HG03135 (cell line): Measurements from ENCODE around the gene MAN1C1.

Source experiments
- ATAC-seq: cut with Tn5 transposase; IDR thresholded peaks from one replicate; pipeline ENCODE4 v1.9.1; 2021; ENCODE audit warnings: mild to moderate bottlenecking, moderate library complexity; ENCODE audit not compliant: unreplicated experiment

The MAN1C1 gene

DNA sequence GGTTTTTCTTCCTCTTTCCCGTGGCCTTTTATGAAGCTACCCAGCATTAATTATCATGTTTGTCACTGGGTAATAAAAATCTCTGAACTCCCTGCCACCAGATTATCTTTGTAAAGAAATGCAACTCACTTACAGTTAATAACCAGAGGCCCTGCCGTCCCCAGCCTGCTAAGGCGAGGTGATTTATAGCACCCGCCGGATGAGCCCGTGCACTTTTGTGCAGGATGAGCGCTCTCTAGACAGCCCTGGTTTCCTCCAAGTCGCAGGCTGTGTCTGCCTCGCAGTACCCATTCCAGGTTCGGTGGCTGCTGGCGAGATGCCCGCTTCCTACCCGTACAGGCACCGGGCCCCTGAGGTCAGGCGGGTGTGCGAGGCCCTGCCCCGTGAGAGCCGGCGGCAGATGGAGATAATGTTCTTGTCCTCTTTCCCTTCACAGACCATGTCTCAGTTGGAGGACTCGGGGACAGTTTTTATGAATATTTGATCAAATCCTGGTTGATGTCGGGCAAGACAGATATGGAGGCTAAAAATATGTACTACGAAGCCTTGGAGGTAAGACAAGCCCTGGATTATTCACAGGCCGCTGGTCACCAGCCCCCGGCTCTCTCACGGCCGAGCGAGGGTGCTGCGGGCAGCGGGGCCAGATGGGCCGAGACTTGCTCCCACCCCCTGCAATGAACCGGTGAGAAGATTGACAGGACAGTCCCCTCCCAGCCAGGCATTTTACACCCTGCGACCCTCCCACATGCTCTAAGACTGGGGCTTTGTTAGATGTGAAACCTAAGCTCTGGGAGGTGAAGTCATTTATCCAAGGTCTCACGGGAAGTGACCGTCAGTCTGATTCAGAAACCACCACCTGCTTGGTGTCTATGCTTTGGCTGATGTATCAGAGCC is 154.9 kb downstream of the MAN1C1 start:
- ATAC-seq: no peak

DNA sequence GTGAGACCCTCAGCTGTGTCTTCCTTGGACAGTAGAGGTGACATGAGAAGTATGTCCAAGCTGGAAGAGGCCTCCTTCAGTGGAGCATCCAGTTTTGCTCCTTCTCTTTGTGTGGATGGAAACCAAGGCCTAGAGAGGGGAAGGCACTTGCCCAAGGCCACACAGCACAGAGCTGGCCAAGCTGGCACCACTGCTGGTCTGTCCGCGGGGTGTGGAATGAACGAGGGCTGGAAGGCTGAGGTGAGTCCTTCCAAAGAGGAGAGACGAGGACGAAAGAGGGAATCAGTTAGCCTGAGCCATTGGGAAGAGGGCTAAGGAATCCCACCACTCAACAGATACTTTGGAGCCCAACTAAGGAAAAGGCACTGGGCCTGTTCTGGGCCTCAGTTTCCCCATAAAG is 155.6 kb downstream of the MAN1C1 start:
- ATAC-seq: no peak

DNA sequence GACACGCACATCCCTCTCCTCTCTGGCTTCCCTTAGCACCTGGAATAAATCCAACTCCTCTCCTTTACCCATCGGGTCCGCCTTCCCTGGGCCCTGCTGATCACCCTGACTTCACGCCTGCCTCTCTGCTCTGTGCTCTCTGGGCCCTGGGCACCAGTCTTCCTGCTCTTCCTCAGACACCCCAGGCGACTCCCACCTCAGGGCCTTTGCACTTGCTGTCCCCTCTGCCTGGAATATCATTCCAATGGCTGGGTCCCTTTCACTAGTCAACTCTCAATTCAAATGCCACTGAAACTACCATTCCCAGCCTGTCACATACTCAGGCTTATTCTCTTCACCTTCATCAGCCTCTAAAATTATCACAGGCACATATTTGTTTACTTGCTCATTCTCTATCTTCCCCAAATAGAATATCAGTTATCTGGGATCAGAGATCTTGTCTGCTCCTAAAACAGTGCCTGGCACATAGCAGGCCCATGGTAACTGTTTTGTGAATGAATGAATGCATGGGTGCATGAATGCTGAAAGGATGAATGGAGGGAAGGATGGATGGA is 156.2 kb downstream of the MAN1C1 start:
- ATAC-seq: no peak

DNA sequence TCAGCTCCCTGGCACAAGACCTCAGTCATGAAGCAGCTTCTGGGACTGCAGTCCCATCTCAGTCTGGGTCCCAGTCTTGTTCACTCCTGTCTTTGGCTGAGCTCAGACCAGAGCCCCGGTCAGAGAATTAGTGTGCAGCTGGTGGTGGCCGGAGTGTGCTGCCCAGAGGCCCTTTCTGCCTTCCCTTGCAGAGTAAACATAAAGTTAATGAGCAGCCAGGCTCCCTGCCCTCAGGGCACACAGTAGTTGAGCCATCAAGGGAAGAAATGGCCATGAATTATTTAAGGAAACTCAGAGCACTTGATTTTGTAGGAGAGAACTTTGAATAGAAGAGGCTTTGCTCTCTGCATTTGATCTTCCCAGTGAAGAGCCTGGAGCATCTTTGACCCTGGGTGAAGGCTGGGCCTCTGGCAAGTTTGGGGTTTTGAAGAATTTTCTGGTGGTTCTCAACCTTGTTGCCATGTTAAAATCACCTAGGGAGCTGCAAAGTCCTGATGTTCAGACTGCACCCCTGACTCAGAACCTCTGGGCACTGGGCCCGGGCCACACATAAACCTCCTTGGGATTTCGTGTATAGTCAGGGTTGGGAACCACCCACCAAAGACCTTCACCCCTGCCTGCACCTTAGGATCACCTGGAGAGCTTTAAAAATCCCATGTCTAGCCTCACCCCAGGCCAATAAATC is 157.0 kb downstream of the MAN1C1 start:
- ATAC-seq: no peak

DNA sequence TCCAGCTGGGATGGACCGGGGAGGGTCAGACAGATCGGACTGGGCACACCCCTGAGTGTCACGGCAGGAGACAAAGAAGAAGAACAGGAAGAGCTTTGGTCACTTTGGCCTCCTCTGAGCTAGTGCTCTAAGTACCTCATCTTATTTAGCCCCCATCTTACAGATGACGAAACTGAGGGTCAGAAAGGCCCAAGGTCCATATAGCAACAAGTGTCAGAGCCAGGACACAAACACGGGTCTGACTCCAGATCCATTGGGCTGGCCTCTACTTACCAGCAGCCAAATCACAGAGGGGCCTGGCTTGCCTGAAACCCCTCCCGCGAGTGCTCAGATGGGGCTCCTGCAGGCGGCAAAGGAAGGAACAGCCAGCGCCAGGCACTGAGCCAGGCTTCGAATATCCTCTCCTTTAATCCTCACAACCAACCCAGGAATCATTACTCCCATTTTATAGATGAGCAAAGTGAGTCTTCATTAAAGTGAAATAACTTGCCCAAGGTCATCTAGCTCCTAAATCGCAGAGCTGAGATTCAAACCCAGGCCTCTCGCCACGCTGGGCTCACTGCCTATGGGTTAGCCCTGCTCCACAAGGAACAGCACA is 157.7 kb downstream of the MAN1C1 start:
- no peak for ATAC-seq

DNA sequence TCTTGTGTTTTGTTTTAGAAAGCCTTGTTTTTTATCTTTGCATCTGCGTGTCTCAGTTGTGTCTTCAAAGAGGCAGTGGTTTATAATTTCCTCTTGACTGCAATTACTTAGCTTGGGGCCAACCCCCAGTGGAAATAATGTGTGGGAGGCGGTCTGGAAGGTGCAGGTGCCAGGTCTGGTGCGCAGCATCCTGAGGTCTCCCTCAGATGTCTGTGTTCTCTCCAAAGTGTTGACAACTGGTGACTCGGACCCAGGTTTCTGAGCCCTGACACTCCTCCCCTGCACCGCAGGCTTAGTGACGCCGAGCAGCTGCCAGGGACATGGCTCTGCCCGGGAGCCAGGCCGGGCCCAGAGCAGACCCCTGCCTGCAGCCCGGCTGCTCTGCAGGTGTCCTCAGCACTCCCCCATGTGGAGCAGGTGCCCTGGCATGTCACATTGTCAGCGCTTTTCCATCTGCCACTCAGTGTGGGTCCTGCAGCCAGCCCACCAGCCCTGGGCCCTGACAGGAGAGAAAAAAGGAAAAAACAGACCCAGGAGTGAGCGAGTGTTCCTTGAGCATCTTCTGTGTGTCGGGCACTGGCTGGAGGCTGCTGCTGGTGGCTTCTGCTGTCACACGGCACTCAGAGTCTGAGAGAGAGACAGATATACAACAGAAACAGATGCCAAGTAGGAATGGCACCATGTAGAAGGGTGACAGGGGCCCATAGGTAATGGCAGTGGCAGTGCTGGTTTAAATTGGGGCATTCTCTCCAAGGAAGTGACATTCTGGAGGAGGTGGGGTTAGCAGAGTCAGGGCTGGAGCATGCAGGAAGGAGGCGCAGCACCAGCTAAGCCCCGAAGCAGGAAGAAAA is 158.6 kb downstream of the MAN1C1 start:
- no peak for ATAC-seq

DNA sequence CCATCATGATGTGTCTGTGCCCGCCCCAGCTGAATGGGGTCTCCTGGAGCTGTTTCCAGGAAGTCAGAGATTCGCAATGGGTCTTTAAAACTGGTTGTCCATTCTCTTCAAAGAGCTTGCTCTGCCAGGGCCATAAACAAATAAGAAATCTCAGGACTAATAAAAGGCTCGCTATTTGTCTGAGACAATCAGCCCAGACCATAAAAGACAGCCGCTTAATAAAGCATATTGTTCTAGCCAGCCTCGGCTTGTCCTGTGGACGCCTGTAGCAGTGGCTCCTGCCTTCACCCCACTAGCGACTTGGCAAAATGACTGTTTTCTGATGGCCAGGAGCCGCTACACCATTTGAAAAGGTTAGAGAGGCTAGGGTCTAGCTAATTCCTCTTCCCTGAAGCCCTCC is 162.8 kb downstream of the MAN1C1 start:
- ATAC-seq: no peak

DNA sequence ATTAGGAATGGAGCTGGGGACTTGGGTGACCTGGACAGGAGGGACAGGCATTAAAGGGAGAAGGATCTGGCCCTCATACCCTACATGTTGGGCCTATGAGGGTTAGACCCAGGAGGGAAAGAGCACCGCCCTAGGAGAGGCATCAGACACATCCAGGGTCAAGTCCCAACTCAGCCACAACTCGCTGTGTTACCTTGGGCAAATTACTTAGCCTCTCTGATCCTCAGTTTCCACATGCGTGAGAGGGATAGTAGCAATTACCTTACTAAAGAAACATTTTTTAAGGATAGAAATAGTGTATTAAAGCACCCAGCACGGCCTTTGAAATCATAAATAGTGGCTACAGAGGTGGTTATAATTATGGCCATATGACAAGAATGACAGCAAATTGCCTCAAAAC is 163.3 kb downstream of the MAN1C1 start:
- no peak for ATAC-seq

DNA sequence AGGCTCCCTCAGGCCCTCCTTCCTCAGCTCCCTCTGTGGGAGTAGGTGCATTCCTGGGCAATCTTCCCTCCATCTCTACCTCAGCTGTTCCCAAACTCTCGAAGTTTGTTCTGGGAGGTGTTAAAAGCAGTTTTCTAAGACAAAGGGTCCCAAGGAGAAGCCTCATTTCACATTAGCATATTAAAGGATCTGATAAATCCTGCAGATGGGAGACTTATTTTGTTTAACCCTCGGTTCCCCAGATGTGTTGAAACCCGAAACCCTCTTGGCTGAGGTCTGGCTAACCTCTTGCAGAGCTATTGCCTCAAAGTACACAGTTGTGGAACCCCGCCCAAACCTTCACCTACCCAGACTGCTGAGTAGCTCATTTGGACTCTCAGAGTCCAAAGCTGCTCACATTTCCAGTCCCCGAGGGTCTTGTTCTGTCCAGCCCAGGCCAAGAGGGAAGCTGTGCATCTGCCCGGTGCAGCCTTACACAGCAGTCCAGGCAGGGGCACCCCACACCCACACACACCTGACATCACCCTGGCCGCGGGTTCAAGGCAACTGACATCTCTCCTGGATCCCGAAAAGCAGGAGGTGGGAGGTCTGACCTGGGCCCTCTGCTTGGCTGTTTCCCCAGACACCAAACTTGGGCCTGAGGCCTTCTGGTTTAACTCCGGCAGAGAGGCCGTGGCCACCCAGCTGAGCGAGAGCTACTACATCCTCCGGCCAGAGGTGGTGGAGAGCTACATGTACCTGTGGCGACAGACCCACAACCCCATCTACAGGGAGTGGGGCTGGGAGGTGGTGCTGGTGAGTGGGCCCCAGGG is 163.9 kb downstream of the MAN1C1 start:
- no peak for ATAC-seq

DNA sequence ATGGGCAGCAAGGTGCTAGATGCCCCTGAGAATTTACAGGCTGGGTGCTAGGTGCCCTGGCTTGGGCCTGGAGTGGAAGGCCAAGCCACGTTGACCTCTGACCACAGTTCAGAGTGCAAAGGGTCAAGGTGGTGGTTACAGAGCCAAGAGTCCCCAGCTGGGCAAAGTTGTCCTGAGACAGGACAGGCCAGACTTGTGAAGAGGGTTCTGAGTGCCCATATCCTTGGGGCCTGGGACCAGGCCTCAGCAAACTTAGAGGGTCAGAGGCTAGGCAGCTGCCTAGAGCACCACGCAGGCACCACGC is 164.5 kb downstream of the MAN1C1 start:
- ATAC-seq: no peak

DNA sequence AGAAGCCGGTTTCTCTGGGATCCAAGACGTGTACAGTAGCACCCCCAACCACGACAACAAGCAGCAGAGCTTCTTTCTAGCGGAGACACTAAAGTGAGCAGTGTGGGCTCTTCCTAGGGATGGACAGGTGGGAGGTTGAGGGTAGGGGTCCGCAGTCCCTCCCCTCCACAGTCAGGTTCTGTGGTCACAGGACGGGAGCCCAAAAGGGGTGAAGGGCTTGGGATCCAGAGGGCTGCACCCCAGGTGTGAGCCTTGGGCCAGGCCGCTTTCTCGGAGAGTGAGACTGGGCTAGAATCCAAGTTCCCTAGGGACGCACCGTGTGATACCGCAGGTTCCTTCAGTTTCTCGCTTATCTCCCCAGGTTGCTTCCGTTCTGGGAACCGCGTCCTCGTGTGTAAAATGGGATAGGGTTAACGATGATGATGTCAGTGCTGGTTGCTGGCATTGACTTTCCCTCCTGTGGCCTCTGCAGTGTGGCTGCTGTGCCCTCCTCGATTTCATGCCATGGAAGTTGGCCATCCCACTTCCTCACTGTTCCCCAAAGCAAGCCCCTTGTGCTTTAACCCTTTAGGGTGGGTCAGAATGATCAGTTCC is 166.1 kb downstream of the MAN1C1 start:
- ATAC-seq: no peak

DNA sequence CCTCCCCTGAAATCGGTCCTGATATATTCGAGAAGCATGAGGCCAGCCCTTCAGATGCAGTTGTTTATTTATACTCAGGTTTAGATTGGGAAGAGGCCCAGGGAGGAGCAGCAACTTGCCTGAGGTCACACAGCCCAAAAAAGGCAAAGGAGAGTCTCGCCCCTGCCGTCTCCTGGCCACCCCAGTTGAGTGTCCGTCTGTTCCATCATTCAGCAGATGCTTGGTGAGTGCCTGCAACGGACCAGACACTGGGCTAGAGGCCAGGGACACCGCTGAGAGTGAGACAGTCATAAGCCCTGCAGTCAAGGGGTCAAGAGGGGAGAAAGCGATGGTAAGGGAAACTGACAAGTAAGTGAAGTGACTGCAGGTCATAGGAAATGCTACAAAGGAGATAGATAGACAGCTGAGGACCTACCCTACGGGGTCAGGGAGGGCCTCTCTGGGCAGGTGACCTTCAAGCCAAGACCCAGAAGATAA is 168.0 kb downstream of the MAN1C1 start:
- no peak for ATAC-seq

DNA sequence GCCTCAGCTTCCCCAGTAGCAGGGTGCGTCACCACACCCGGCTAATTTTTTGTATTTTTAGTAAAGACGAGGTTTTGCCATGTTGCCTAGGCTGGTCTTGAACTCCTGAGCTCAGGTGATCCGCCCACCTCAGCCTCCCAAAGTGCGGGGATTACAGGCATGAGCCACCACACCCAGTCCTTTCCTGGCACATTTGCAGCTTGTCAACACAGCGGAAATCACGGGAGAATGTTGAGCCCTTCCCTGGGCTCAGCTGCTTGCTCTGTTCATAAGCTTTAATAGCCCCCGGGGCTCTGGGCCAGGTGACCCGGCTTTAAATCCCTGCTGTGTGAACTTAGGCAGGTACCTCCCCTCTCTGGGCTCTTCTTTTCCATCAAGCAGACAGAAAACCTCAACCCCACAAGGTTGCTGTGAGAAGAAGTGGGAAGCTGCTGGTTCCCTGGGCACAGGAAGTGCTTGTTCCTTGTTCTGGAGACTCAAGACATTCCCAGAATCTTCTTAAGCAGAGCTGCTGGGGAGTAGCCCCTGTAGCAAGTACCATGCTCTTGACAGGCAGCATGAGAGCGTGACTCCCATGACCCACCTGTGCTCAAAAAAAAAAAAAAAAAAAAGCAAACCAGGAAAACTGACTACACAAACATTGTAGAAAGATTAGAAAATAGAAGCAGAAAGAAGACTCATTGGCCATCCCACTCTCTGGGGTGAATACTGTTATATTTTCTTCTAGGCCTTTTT is 168.9 kb downstream of the MAN1C1 start:
- no peak for ATAC-seq

DNA sequence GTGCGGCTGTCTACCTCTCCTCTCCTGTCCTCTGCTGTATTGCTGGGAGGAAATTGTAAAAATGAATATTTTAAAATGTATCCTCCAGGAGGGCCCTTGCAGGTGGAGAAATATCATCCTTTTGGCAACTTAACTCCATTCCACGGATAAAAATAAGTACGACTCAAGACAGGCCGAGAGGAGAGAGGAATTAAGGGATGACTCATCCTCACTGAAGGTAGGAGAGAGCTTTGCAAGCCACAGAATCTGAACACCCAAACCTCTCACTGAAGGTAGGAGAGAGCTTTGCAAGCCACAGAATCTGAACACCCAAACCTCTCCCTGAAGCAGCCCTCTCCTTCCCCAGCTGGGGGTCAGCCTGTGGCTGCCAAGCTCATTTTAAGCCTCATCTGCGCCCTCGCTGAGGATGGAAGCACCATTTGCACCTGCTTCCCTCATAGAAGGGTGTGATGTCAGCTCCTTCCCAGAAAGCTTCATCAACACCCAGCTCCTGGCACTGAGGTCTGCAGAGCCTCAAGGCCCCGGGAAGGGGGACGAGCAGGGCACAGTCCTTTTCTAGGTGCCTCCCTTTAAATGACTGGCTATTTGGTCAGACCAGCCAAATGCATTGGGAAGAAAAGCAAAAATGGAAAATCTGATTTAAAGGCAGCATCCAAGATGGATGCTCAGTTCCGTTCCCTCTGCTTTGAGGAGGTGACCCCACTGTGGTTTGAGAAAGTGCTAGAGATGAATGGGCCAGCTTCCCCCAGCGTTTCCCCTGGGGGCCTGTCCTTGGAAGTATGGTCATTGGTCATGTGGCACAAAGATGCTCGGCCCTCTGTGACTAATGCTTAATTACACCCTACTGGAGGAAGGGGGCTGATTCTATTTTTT is 170.5 kb downstream of the MAN1C1 start:
- no peak for ATAC-seq

DNA sequence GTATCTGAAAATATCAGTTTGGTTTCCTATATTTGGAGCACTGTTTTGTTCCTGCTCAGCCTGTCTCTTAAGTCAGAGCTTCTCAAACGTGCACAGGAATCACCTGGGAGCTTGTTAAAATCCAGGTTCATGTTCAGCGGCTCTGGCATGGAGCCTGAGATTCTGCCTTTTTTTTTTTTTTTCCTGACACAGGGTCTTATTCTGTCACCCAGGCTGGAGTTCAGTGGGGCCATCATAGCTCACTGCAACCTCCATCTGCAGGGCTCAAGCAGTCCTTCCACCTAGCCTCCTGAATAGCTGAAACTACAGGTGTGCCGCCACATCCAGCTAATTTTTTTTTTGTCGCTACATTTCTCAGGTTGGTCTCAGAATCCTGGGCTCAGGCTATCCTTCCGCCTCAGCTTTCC is 171.2 kb downstream of the MAN1C1 start:
- ATAC-seq: no peak

DNA sequence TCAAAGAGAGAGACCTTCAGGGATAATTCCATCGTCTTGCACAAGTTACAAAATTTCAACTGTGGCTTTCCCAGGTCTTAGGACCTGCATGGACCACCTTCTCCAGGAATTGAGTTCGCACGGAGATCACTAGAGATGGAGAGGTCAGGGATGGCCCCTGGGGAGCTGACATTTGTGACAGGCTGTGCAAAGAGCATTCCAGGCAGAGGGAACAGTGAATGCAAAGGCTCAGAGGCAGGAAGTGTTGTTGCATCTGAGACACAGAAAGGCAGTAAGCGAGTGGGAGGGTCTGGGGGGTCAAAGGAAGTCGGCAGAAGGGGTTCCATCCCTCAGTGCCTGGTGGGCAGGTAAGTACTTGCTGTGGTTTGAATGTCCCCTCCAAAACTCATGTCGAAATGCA is 173.9 kb downstream of the MAN1C1 start:
- no peak for ATAC-seq

DNA sequence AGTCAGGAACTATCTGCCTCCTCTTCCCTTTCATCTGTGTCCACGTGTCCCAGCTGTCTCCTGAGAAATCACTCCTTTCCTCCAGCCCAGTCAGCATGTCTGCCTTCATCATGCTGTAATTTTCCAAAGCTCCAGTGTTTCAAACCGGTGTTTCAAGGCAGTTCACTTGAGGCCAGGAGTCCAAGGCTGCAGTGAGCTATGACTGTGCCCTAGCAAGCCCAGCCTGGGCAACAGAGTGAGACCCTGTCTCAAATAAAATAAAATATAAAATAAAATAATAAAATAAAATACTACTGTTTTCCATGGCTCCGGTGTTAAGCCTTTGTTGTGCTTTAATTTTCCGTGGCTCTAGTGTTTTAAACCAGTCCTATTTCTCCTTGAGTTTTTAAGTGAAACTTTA is 175.5 kb downstream of the MAN1C1 start:
- ATAC-seq: no peak

DNA sequence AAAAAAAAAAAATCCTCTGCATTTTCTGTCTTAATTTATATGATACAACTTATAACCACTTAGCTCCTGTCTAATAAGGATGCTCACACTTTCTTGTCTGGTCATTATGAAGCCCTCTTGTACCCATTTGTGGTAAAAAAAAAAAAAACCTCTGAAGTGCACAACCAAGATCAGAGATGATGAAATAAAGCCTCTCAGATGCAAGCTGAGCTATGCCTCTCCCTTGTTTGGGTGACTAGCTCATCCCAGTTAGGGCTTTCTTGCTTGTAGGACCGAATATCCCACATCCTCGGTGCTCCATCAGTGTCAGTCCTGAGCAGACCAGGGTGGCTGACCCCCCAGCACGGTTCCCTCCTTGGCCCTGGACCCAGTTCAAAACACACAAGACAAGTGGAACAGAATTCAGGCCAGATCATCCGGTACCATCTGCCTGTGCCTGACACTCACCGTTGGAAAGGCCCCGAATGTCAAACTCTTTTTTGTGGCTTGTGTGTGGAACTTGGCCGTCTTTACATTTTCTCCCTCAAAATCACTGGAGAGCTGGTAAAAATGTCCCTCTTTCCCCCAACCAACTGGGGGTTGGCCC is 177.1 kb downstream of the MAN1C1 start:
- no peak for ATAC-seq
